ENCODE measurements around the gene E2F6.

E2F6 gene

GRCh38 chr2:11411244-11411643 is 54.7 kb downstream of the E2F6 start:
- TF ChIP-seq ZBTB7A (IDR thresholded peaks at IDR 0.05; ENCODE audit: low read depth) = no peak
- no peak for TF ChIP-seq TEAD4 (IDR thresholded peaks at IDR 0.05)
- TF ChIP-seq TCF12 (IDR thresholded peaks at IDR 0.05; ENCODE audit: low read depth) = no peak
- no peak for TF ChIP-seq YY1 (IDR thresholded peaks at IDR 0.05; ENCODE audit: low read depth)
- no peak for TF ChIP-seq EGR1 (IDR thresholded peaks at IDR 0.05)
- no peak for TF ChIP-seq CEBPB (IDR thresholded peaks at IDR 0.05)
- no peak for TF ChIP-seq EP300 (IDR thresholded peaks at IDR 0.05; ENCODE audit: borderline replicate concordance)
- no peak for TF ChIP-seq REST (IDR thresholded peaks at IDR 0.05; ENCODE audit: low read depth)
- no peak for TF ChIP-seq TAF1 (IDR thresholded peaks at IDR 0.05; ENCODE audit: low read depth)

- TF ChIP-seq CREB1 (IDR thresholded peaks at IDR 0.05; ENCODE audit: low read depth) (no peak), FOXM1 (IDR thresholded peaks at IDR 0.05; ENCODE audit: borderline replicate concordance, low read depth) (no peak), ZBTB7A (IDR thresholded peaks at IDR 0.05; ENCODE audit: low read depth) (no peak), USF1 (IDR thresholded peaks at IDR 0.05) (no peak), REST (IDR thresholded peaks at IDR 0.05; ENCODE audit: low read depth) (no peak), TCF12 (IDR thresholded peaks at IDR 0.05; ENCODE audit: low read depth) (no peak), RAD21 (IDR thresholded peaks at IDR 0.05; ENCODE audit: low read depth) (no peak), TAF1 (IDR thresholded peaks at IDR 0.05; ENCODE audit: low read depth) (no peak), EGR1 (IDR thresholded peaks at IDR 0.05) (no peak), EP300 (IDR thresholded peaks at IDR 0.05; ENCODE audit: borderline replicate concordance) (no peak), TEAD4 (IDR thresholded peaks at IDR 0.05) (no peak), NFIC (IDR thresholded peaks at IDR 0.05) (no peak), YY1 (IDR thresholded peaks at IDR 0.05; ENCODE audit: low read depth) (no peak), CEBPB (IDR thresholded peaks at IDR 0.05) (no peak), MAX (IDR thresholded peaks at IDR 0.05) (no peak)
Observed at GRCh38 chr2:11410101-11410500, 55.9 kb downstream of the E2F6 start.

- TF ChIP-seq CREB1 (IDR thresholded peaks at IDR 0.05; ENCODE audit: low read depth) (no peak), YY1 (IDR thresholded peaks at IDR 0.05; ENCODE audit: low read depth) (no peak), REST (IDR thresholded peaks at IDR 0.05; ENCODE audit: low read depth) (no peak), TCF12 (IDR thresholded peaks at IDR 0.05; ENCODE audit: low read depth) (no peak), CEBPB (IDR thresholded peaks at IDR 0.05) (no peak), USF1 (IDR thresholded peaks at IDR 0.05) (no peak), TEAD4 (IDR thresholded peaks at IDR 0.05) (no peak), EGR1 (IDR thresholded peaks at IDR 0.05) (no peak), TAF1 (IDR thresholded peaks at IDR 0.05; ENCODE audit: low read depth) (no peak), ZBTB7A (IDR thresholded peaks at IDR 0.05; ENCODE audit: low read depth) (no peak), FOXM1 (IDR thresholded peaks at IDR 0.05; ENCODE audit: borderline replicate concordance, low read depth) (no peak), NFIC (IDR thresholded peaks at IDR 0.05) (no peak), EP300 (IDR thresholded peaks at IDR 0.05; ENCODE audit: borderline replicate concordance) (no peak)
Observed at GRCh38 chr2:11409572-11409959, 56.4 kb downstream of the E2F6 start.

- TF ChIP-seq FOXM1 (IDR thresholded peaks at IDR 0.05; ENCODE audit: borderline replicate concordance, low read depth) (no peak), REST (IDR thresholded peaks at IDR 0.05; ENCODE audit: low read depth) (no peak), RAD21 (IDR thresholded peaks at IDR 0.05; ENCODE audit: low read depth) (no peak), MAX (IDR thresholded peaks at IDR 0.05) (no peak), TCF12 (IDR thresholded peaks at IDR 0.05; ENCODE audit: low read depth) (no peak), USF1 (IDR thresholded peaks at IDR 0.05) (no peak), EGR1 (IDR thresholded peaks at IDR 0.05) (no peak), CREB1 (IDR thresholded peaks at IDR 0.05; ENCODE audit: low read depth) (no peak), NFIC (IDR thresholded peaks at IDR 0.05) (no peak), TAF1 (IDR thresholded peaks at IDR 0.05; ENCODE audit: low read depth) (no peak)
Observed at GRCh38 chr2:11408959-11409571, 56.9 kb downstream of the E2F6 start.

Data from Ishikawa (cell line).